ENCODE data around the gene HS3ST6.

The HS3ST6 gene

GRCh38 chr16:1870365-1871082, 47.7 kb downstream of the HS3ST6 start:
- Histone ChIP-seq H2BK5ac (ENCODE audit: low read depth, low read length, poor library complexity) (no peak overlapping the region), H3K79me2 (ENCODE audit: control insufficient read depth, insufficient read depth, low read length, poor library complexity) (no peaks in the 10 kb centered on the region), H3K27ac (ENCODE audit: low read depth, low read length) (no peak overlapping the region), H3K14ac (ENCODE audit: low read length) (no peak overlapping the region), H3K23ac (ENCODE audit: low read length) (no peak overlapping the region), H3K4me2 (ENCODE audit: low read length) (no peak overlapping the region), H2BK120ac (ENCODE audit: insufficient read depth, low read length, poor library complexity) (no peak overlapping the region), H3K4me3 (ENCODE audit: low read depth, low read length) (no peak overlapping the region), H4K8ac (ENCODE audit: low read depth, low read length) (no peak overlapping the region), H2AK5ac (ENCODE audit: low read length) (no peak overlapping the region), H3K4ac (ENCODE audit: low read depth, low read length) (no peak overlapping the region), H3K27me3 (ENCODE audit: insufficient read depth, low read length) (peaks cover 11% of the 10 kb centered on the region), H3K4me1 (ENCODE audit: control insufficient read depth in 1 of 2, insufficient read depth in 2 of 2, low read length in 2 of 2) (peaks cover 4 to 5% of the 10 kb centered on the region in 2 experiments), H4K91ac (ENCODE audit: low read depth, low read length) (no peak overlapping the region), H3K9ac (ENCODE audit: low read length) (no peak overlapping the region), H3K36me3 (ENCODE audit: control insufficient read depth in 1 of 2, insufficient read depth in 2 of 2, low read length in 2 of 2) (no peaks in the 10 kb centered on the region), H3K79me1 (ENCODE audit: low read length) (no peaks in the 10 kb centered on the region), H4K12ac (ENCODE audit: low read depth, low read length) (no peak overlapping the region), H2AFZ (ENCODE audit: insufficient read depth, low read length, poor library complexity) (no peak overlapping the region), H3K18ac (ENCODE audit: low read length) (no peak overlapping the region), H2BK12ac (ENCODE audit: low read length) (no peak overlapping the region), H3K9me3 (ENCODE audit: insufficient read depth, low read depth, low read length) (peaks cover 4% of the 10 kb centered on the region)
- WGBS (ENCODE audit: extremely low coverage, insufficient coverage, insufficient read length): no CpG with 5 or more reads among the region's 9 CpGs
- DNase-seq: peak; percentile 81 to 91

DNA sequence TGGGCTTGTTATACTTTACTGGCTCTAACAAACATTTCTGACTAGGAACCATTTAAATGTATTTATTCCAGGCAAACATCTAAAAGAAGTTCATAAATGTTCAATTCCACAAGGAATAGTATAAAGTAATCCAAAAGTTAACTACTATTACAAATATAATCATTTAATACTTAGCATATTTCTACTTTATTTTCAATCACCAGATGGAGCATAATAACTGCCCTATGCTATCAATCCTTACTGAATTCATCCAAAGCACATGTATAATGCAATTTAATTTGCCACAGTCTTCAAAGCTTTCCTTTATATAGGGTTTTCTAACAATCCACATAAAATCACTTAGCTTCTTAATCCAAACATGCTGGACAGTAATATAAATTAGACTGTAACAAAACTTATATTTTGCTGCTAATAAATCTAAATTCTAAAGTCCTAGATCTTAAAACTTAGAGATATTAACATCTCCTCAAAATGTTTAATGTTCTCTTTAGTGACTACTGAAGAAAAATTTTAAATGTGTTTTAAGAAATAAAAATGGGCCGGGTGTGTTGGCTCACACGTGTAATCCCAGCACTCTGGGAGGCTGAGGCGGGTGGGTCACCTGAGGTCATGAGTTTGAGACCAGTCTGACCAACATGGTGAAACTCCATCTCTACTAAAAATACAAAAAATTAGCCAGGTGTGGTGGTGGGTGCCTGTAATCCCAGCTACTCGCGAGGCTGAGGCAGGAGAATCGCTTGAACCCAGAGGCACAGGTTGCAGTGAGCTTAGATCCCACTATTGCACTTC, 52.1 kb downstream of the HS3ST6 start:
- WGBS (ENCODE audit: extremely low coverage, insufficient coverage, insufficient read length): no CpG with 5 or more reads among the region's 6 CpGs
- Histone ChIP-seq H3K27ac (ENCODE audit: low read depth, low read length) (no peak overlapping the region), H2AK5ac (ENCODE audit: low read length) (no peak overlapping the region), H3K4me2 (ENCODE audit: low read length) (no peak overlapping the region), H3K27me3 (ENCODE audit: insufficient read depth, low read length) (no peaks in the 10 kb centered on the region), H3K4ac (ENCODE audit: low read depth, low read length) (no peak overlapping the region), H4K91ac (ENCODE audit: low read depth, low read length) (no peak overlapping the region), H3K4me1 (ENCODE audit: control insufficient read depth in 1 of 2, insufficient read depth in 2 of 2, low read length in 2 of 2) (no peaks in the 10 kb centered on the region), H3K14ac (ENCODE audit: low read length) (no peak overlapping the region), H3K23ac (ENCODE audit: low read length) (no peak overlapping the region), H3K18ac (ENCODE audit: low read length) (no peak overlapping the region), H2AFZ (ENCODE audit: insufficient read depth, low read length, poor library complexity) (no peak overlapping the region), H3K79me1 (ENCODE audit: low read length) (no peaks in the 10 kb centered on the region), H4K8ac (ENCODE audit: low read depth, low read length) (no peak overlapping the region), H3K79me2 (ENCODE audit: control insufficient read depth, insufficient read depth, low read length, poor library complexity) (no peaks in the 10 kb centered on the region), H3K36me3 (ENCODE audit: control insufficient read depth in 1 of 2, insufficient read depth in 2 of 2, low read length in 2 of 2) (no peaks in the 10 kb centered on the region), H3K9ac (ENCODE audit: low read length) (no peak overlapping the region), H4K12ac (ENCODE audit: low read depth, low read length) (no peak overlapping the region), H2BK12ac (ENCODE audit: low read length) (no peak overlapping the region), H3K4me3 (ENCODE audit: low read depth, low read length) (no peak overlapping the region), H3K9me3 (ENCODE audit: insufficient read depth, low read depth, low read length) (no peaks in the 10 kb centered on the region), H2BK120ac (ENCODE audit: insufficient read depth, low read length, poor library complexity) (no peak overlapping the region), H2BK5ac (ENCODE audit: low read depth, low read length, poor library complexity) (no peak overlapping the region)
- no peak for DNase-seq

GRCh38 chr16:1863681-1864460, 54.3 kb downstream of the HS3ST6 start:
- Histone ChIP-seq H2BK120ac (ENCODE audit: insufficient read depth, low read length, poor library complexity) (no peak overlapping the region), H2BK12ac (ENCODE audit: low read length) (no peak overlapping the region), H3K4me2 (ENCODE audit: low read length) (no peak overlapping the region), H3K4me3 (ENCODE audit: low read depth, low read length) (no peak overlapping the region), H3K79me1 (ENCODE audit: low read length) (no peaks in the 10 kb centered on the region), H3K9me3 (ENCODE audit: insufficient read depth, low read depth, low read length) (no peaks in the 10 kb centered on the region), H4K12ac (ENCODE audit: low read depth, low read length) (no peak overlapping the region), H3K18ac (ENCODE audit: low read length) (no peak overlapping the region), H3K4ac (ENCODE audit: low read depth, low read length) (no peak overlapping the region), H3K23ac (ENCODE audit: low read length) (no peak overlapping the region), H3K27ac (ENCODE audit: low read depth, low read length) (no peak overlapping the region), H3K4me1 (ENCODE audit: control insufficient read depth in 1 of 2, insufficient read depth in 2 of 2, low read length in 2 of 2) (no peaks in the 10 kb centered on the region), H3K27me3 (ENCODE audit: insufficient read depth, low read length) (peaks cover 2% of the 10 kb centered on the region), H4K91ac (ENCODE audit: low read depth, low read length) (no peak overlapping the region), H3K9ac (ENCODE audit: low read length) (no peak overlapping the region), H3K79me2 (ENCODE audit: control insufficient read depth, insufficient read depth, low read length, poor library complexity) (no peaks in the 10 kb centered on the region), H2AK5ac (ENCODE audit: low read length) (no peak overlapping the region), H2BK5ac (ENCODE audit: low read depth, low read length, poor library complexity) (no peak overlapping the region), H3K14ac (ENCODE audit: low read length) (no peak overlapping the region), H4K8ac (ENCODE audit: low read depth, low read length) (no peak overlapping the region), H3K36me3 (ENCODE audit: control insufficient read depth in 1 of 2, insufficient read depth in 2 of 2, low read length in 2 of 2) (no peaks in the 10 kb centered on the region), H2AFZ (ENCODE audit: insufficient read depth, low read length, poor library complexity) (no peak overlapping the region)
- WGBS (ENCODE audit: extremely low coverage, insufficient coverage, insufficient read length): no CpG with 5 or more reads among the region's 4 CpGs
- peak in 1 of 2 donors; percentile 74 for DNase-seq

DNA sequence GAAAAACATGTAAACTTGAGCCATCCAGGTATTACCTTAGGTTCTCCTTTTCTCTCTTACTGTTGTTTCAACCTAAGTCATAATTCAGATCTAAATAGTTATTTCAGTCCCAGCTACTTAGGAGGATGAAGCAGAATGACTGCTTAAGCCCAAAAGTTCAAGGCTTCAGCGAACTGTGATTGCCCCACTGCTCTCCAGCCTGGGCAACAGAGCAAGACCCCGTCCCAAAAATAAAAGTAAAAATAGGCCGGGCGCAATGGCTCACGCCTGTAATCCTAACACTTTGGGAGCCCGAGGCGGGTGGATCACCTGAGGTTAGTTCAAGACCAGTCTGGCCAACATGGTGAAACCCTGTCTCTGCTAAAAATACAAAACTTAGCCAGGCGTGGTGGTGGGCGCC, 55.8 kb downstream of the HS3ST6 start:
- Histone ChIP-seq H3K4me2 (ENCODE audit: low read length) (no peak overlapping the region), H2AK5ac (ENCODE audit: low read length) (no peak overlapping the region), H2BK12ac (ENCODE audit: low read length) (no peak overlapping the region), H3K27me3 (ENCODE audit: insufficient read depth, low read length) (peaks cover 6% of the 10 kb centered on the region), H4K8ac (ENCODE audit: low read depth, low read length) (no peak overlapping the region), H4K91ac (ENCODE audit: low read depth, low read length) (no peak overlapping the region), H3K4ac (ENCODE audit: low read depth, low read length) (no peak overlapping the region), H3K4me1 (ENCODE audit: control insufficient read depth in 1 of 2, insufficient read depth in 2 of 2, low read length in 2 of 2) (no peaks in the 10 kb centered on the region), H3K4me3 (ENCODE audit: low read depth, low read length) (no peak overlapping the region), H3K14ac (ENCODE audit: low read length) (no peak overlapping the region), H3K23ac (ENCODE audit: low read length) (no peak overlapping the region), H3K79me1 (ENCODE audit: low read length) (no peaks in the 10 kb centered on the region), H3K36me3 (ENCODE audit: control insufficient read depth in 1 of 2, insufficient read depth in 2 of 2, low read length in 2 of 2) (no peaks in the 10 kb centered on the region), H2AFZ (ENCODE audit: insufficient read depth, low read length, poor library complexity) (no peak overlapping the region), H4K12ac (ENCODE audit: low read depth, low read length) (no peak overlapping the region), H2BK120ac (ENCODE audit: insufficient read depth, low read length, poor library complexity) (no peak overlapping the region), H3K18ac (ENCODE audit: low read length) (no peak overlapping the region), H3K79me2 (ENCODE audit: control insufficient read depth, insufficient read depth, low read length, poor library complexity) (no peaks in the 10 kb centered on the region), H3K27ac (ENCODE audit: low read depth, low read length) (no peak overlapping the region), H3K9me3 (ENCODE audit: insufficient read depth, low read depth, low read length) (no peaks in the 10 kb centered on the region), H3K9ac (ENCODE audit: low read length) (no peak overlapping the region), H2BK5ac (ENCODE audit: low read depth, low read length, poor library complexity) (no peak overlapping the region)
- DNase-seq: no peak
- no CpG with 5 or more reads among the region's 9 CpGs for WGBS (ENCODE audit: extremely low coverage, insufficient coverage, insufficient read length)
